HG02678 (cell line): Measurements from ENCODE around the gene IL1RN.
A peak's percentile ranks its signal among the peaks of the same experiment; 100 is the strongest.

Experiments
- ATAC-seq: cut with Tn5 transposase; IDR thresholded peaks from one replicate; pipeline ENCODE4 v1.9.1; 2021; ENCODE audit warnings: mild to moderate bottlenecking, moderate library complexity; ENCODE audit not compliant: unreplicated experiment

The IL1RN gene

DNA sequence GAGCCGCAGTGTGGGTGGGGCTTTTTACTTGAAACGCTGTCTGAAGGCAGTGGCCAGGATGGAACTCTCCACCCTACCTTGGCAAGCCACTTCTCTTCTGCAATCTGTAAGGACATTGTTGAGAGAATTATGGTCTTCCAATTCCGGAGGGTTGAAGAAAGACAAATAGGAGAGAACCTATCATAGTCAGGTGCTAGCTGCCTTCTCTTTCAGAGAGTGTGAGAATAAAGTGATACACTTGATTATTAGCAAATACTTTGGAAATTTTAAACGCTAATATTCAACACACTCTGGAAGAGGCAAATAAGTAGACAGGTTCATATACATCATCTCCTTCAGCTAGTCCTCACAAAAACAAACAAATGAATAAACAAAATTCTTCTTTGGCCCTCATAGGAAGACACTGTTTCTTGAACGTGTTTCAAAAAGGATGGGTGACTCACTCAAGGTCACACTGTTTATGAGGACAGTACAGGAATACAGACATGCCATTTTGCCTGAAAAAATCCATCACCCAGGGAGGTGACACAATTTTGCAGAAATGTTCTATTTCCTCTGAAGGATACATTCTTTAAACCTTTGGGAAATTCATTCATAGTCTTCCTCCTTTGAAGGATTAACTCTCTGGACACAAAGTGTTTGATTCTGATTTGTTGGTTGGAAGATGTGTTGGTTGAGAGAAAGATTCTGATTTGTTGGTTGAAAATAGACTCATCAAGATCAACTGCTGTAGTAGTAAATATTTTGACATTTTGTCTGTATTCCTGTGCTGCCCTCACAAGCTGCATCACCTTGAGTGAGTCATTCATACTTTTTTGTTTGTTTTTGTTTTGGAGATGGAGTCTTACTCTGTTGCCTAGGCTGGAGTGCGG lies 2.2 kb upstream of the IL1RN start:
- no peak for ATAC-seq

DNA sequence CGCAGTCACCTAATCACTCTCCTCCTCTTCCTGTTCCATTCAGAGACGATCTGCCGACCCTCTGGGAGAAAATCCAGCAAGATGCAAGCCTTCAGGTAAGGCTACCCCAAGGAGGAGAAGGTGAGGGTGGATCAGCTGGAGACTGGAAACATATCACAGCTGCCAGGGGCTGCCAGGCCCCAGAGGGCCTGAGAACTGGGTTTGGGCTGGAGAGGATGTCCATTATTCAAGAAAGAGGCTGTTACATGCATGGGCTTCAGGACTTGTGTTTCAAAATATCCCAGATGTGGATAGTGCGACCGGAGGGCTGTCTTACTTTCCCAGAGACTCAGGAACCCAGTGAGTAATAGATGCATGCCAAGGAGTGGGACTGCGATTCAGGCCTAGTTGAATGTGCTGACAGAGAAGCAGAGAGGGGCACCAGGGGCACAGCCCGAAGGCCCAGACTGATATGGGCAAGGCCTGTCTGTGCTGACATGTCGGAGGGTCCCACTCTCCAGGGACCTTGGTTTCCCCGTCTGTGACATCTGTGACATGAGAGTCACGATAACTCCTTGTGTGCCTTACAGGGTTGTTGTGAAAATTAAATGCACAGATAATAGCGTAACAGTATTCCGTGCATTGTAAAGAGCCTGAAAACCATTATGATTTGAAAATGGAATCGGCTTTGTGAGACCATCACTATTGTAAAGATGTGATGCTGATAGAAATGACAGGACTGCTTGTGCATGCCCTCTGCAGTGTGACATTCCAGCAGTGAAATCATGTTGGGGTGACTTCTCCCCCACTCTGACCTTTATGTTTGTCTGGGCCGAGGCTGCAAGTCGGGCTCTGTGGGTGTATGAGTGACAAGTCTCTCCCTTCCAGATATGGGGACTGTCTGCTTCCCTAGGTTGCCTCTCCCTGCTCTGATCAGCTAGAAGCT lies 510 bp downstream of the IL1RN start:
- no peak for ATAC-seq

DNA sequence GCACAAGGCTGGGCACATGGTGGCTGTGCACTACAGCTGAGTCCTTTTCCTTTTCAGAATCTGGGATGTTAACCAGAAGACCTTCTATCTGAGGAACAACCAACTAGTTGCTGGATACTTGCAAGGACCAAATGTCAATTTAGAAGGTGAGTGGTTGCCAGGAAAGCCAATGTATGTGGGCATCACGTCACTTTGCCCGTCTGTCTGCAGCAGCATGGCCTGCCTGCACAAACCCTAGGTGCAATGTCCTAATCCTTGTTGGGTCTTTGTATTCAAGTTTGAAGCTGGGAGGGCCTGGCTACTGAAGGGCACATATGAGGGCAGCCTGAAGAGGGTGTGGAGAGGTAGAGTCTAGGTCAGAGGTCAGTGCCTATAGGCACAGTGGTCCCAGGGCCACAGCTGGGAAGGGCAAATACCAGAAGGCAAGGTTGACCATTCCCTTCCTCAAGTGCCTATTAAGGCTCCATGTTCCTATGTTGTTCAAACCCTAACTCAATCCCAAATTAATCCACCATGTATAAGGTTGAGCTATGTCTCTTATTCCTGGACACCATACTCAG lies 2.2 kb downstream of the IL1RN start:
- ATAC-seq, result no peak

DNA sequence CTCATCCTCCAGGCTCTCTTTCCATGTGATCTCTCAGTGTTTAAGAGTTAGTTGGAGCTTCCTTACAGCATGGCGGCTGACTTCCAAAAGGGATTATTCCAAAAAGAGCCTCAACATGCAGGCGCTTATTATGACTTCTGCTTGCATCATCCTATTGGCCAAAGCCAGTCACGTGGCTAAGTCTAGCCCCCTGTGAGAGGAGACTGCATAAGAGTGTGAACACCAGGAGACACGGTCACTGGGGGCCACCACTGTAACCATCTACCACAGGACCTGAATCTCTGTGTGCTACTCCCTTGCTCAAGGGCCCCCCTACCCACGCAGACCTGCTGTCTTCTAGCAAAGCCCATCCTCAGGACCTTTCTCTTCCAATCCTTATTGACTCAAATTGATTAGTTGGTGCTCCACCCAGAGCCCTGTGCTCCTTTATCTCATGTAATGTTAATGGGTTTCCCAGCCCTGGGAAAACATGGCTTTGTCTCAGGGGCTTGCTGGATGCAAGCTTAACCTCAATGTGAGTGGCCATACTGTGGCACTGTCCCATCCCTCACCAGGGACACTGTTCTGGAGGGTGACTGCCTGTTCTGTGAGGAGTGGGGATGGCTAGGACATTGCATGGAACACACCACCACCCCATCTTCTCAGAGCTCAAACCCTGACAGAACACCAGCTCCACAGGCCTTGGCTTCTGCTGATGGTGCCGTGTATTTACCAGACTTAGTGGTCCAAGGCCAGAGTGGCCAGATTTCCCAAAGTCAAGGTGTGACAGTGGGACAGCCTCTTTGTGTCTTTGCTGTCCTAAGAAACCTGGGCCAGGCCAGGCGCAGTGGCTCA lies 4.2 kb downstream of the IL1RN start:
- ATAC-seq, result no peak

DNA sequence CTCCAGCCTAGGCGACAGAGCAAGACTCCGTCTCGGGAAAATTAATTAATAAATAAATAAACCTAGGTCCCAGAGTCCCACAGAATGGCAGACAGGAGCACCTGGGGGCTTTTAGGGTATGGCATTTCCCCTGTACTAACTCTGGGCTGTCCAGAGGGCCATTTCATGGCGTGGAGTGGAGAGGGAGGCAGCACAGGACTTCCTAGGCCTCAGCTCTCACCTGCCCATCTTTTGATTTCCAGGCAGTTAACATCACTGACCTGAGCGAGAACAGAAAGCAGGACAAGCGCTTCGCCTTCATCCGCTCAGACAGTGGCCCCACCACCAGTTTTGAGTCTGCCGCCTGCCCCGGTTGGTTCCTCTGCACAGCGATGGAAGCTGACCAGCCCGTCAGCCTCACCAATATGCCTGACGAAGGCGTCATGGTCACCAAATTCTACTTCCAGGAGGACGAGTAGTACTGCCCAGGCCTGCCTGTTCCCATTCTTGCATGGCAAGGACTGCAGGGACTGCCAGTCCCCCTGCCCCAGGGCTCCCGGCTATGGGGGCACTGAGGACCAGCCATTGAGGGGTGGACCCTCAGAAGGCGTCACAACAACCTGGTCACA lies 5.1 kb downstream of the IL1RN start:
- ATAC-seq, result no peak

DNA sequence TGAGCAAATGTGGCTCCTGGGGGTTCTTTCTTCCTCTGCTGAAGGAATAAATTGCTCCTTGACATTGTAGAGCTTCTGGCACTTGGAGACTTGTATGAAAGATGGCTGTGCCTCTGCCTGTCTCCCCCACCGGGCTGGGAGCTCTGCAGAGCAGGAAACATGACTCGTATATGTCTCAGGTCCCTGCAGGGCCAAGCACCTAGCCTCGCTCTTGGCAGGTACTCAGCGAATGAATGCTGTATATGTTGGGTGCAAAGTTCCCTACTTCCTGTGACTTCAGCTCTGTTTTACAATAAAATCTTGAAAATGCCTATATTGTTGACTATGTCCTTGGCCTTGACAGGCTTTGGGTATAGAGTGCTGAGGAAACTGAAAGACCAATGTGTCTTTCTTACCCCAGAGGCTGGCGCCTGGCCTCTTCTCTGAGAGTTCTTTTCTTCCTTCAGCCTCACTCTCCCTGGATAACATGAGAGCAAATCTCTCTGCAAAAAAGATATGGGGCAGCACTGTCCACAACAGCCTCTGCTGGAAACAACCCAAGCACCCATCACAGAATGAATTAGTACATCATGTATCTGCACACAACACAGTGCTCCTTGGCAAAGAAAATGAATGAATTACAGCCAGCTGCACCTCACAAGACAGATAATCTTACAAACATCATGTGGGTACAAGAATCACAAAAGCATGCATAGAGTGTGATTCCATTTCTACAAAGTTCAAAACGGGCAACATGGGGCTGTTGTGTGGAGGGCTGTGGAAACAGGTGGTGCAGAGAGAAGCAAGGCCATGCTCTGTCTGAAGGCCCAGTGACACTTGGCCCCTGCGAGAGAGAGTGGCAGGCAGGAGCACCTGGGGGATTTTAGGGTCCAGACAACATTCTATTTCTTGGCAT lies 6.6 kb downstream of the IL1RN start:
- no peak for ATAC-seq

DNA sequence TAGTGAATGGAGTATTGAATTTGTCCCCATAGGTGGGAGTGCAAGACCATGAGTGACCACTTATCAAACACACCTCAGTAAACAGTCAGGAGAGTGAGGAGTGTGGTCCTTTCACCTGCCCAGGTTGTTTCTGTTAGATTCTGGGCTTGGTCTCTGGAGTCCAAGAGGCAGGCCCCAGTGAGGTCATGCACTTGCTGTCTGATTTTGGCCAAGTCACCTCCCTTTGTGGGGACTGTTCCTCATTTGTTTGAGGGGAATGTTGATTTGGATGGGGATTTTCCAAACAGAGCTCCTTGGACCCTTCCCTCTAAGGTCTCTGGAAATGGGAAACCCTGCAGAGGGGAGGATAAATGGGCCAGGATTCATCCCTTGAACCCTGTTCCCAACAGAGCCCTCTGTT lies 7.3 kb downstream of the IL1RN start:
- ATAC-seq, result no peak

DNA sequence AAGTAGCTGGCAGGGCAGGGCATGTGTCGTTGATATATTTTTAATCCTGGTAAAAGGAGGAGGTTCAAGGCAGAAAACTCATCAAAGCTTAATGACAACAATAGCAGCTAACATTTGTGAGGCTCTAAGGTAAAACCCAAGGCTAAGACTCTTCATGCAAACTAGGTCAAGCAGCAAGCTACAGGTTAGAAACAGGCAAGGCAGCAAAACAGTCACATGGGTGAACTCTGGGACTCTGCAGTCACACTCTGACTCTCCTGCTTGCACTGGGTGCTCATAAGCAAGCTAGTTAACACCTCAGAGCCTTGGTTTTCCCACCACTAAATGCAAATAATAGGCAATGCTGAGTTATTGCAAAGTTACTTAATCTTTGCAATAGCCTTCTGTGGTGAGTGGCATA lies 7.9 kb downstream of the IL1RN start:
- ATAC-seq, result no peak

DNA sequence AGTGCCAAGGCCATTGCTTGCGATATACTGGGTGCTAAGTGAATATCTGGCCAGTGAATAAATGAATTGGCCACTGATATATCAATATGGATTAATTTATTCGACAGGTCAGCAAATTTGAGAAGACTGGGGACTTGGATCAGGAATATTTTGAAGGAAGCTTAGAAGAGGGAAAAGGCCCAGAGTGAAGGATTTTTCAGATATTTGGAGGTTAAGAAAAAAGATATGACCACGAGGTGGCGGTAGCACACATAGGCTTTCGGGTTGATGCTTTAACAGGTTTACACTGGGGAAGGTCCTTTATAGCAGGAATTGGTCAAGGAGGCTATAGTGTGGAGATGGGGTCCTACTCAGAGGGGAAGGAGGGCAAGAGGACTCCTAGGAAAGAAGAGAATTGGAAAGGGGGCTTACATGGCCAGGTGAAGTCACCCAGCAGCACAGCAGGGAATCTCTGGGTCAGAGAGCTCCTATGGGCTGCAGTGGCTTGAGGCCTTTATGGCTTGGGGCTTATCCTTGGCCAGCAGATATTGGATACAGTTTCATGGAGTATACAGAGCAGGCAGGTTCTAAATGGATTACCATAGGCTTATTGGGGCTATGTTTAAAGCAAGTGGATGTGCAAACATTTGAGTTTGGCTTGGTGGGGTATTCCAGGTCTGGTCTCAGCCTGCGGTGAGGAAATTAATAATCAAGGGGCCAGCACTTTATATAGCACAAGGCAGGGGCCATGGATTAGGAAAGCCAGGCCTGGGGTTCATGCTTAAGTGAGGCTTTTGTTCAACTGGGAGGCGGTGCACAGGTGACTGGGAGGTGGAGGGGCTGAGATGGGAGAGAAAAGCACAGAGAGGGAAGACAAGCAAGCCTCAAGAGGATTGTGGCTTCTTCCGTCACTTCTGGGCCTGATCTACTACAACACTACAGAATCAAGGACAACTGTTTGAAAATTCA lies 9.7 kb downstream of the IL1RN start:
- ATAC-seq, result no peak

DNA sequence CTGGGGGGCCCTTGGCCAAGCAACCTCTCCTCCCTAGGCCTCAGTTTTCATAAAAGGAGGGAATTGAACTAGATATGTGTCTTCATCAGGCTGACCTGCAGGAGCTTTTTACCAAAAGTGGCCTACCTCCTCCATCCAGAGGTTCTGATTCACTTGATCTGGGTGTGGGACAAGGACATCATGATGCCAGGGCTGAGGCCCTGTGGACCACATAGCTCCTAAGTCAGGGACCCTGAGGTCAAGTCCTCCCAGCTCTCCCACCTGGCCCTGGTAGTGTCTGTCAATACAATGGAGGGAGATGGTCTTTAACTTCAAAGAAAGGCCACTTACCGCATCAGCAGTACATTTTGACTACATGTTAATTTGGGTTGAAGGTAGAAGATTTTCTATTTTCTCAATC lies 10.4 kb downstream of the IL1RN start:
- no peak for ATAC-seq

DNA sequence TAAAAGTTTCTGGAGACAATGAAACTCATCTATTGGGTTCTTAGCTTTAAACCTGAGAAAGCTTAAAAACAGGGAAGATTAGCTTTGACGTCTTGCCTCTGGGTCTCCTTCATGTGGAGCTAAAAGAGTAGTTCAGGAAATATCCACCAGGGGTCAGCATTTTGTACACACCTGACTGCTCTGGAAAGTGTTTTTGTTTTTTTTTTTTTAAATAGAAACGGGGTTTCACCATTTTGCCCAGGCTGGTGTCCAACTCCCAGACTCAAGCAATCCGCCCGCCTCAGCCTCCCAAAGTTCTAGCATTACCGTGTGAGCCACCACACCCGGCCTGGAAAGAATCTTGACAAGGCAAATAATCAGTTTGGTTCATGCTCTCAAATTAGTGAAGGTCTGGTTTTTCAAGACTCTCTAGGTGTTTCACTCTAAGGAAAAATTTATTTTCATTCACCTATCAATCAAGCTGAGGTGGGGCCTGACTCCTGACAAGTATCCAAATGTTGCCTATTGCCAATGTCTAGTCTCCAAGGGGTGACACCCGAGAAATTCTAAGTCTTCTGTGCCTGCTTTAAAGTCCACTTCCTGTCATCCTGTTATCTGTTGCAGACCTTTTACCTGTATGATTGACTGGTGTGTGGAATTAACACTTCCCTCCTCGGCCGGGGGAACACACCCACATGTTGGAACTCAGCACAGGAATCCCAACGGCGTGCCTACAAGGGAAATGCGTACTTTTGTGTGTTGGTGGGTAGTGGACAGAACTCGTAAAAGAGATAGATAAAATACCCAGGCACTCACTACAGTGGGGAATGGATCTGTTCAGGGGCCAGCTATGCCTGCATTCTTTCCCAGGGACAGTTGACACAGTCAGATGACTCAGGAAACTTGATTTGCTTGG lies 11.3 kb downstream of the IL1RN start:
- peak; percentile 70 for ATAC-seq

DNA sequence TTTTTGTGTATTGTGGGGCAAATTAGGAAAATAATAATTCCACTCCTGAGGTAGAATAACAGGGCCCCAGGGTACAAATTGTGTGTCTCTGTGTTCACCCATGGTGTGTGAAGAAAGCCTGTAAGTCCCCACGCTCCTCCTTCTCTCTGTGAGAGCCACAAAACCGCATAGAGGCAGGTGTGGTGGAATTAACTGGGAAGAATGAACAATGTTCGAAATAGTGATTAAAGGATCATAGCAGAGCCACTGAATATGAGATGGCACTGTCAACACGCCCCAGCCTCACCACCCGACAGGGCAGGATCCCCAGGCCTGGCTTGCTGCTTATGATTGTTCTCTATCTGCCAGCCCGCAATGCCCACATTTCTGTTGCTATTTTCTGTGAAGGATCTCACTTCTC lies 14.1 kb downstream of the IL1RN start:
- no peak for ATAC-seq

DNA sequence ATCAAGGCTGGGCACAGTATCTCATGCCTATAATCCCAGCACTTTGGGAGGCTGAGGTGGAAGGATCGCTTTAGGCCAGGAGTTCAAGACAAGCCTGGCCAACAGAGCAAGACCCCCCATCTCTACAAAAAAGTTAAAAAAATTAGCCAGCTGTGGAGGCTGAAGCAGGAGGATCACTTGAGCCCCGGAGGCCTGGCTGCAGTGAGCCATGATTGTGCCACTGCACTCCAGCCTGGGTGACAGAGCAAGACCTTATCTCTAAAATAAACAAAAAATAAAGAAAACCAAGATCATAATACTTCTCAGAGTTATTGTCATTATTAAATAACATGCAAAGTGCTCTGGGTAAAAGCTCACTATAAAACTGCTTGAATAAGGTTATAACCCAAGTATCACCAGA lies 14.9 kb downstream of the IL1RN start:
- no peak for ATAC-seq

DNA sequence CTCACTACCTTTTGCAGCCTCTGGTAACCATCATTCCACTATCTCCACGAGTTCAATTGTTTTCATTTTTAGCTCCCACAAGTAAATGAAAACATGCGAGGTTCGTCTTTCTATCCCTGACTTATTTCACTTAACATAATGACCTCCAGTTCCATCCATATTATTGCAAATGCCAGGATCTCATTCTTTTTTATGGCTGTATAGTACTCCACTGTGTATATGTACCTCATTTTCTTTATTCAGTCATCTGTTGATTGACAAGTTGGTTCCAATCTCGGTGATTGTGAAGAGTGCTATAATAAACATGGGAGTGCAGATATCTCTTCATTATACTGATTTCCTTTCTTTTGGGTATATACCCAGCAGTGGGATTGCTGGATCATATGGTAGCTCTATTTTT lies 16.9 kb downstream of the IL1RN start:
- ATAC-seq, result no peak

DNA sequence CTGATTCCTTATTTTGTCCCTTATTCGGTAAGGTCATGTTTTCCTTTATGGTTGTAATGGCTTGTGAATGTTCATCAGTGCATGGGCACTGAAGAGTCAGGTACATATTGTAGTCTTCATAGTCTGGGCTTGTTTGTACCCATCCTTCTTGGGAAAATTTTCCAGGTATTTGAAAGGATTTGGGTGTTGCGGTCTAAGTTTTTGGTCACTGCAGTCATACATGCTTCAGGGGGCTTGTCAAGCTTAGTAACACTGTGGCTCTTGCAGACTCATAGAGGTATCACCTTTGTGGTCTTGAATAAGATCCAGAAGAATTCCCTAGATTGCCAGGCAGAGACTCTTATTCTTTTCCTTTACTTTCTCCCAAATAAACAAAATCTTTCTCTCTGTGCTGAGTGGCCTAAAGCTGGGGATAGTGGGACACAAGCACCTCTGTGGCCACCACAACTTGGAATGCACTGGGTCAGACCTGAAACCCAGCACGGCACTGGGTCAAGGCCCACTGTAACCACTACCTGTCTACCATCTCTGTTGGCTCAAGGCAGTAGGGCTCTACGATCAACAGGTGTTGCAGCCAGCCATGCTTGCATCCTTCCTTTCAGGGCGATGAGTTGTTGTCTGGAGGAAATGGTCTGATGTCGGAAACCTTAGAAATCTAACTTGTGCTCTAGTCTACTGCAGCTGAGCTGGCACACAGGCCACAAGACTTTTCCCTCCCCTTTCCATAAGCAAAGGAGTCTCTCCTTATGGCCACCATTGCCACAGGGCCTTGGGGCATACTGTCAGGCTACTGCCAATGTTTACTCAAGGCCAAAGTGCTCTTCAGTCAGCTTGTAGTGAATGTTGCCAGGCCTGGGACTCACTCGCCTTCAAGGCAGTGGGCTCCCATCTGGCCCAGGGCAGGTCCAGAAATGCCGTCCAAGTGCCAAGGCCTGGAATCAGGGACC lies 21.5 kb downstream of the IL1RN start:
- ATAC-seq, result no peak
